ENCODE data around the gene FYN. TPM values are rescaled to one million over a fixed set of nuclear protein-coding genes. Genes with fewer than 3 reads are reported as not detected.

Gene FYN
- total RNA-seq, 4 donors from 2014 or later: 16.3 to 288 (median 52.2) TPM

DNA sequence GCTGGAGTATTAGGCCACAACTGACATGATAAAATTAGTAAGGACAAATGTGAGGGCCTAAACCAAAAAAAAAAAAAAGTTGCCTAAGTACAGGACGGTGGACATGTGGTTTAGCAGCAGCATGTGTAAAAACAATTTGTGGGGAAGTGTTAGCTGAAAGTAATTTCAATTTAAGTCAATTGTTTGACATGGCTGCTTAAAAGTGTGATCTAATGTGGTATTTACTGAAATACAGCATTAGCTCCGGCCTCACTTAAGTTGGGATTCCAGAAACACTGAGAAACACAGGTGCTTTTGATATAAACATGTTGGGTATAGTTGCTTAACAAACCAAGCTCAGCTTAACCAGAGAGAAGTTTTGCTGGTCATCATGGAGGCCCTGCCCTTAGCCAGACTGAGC lies 119.7 kb downstream of the FYN start:
- Histone ChIP-seq H3K9me3 (no peaks in the 10 kb centered on the region), H3K4me3 (no peak overlapping the region), H3K27me3 (no peaks in the 10 kb centered on the region), H3K27ac (peak overlapping the region; percentile 12 to 65 (median 36)), H3K36me3 (no peaks in the 10 kb centered on the region), H3K4me1 (peaks cover 0 to 23% (median 0%) of the 10 kb centered on the region in 4 donors)
- TF ChIP-seq POLR2A (IDR thresholded peaks at IDR 0.05): no peak
- peak in 1 of 3 donors; percentile 5 for TF ChIP-seq POLR2AphosphoS5 (IDR thresholded peaks at IDR 0.05)
- intact Hi-C loops (cut with DNase I; ENCODE audit: low total_unique reads): no loop called here
- 73 to 75% methylated on average over 2 of the region's 2 CpGs for WGBS, 2 donors (ENCODE audit: low coverage in 1 of 2)
- in situ Hi-C loops (cut with MboI; ENCODE audit: low pct_ligation_motif_present in 1 of 4, low pct_unique_long_range_greater_than_20kb in 1 of 4, low sequenced_read_pairs in 3 of 4): no loop called here
- no peak for DNase-seq

DNA sequence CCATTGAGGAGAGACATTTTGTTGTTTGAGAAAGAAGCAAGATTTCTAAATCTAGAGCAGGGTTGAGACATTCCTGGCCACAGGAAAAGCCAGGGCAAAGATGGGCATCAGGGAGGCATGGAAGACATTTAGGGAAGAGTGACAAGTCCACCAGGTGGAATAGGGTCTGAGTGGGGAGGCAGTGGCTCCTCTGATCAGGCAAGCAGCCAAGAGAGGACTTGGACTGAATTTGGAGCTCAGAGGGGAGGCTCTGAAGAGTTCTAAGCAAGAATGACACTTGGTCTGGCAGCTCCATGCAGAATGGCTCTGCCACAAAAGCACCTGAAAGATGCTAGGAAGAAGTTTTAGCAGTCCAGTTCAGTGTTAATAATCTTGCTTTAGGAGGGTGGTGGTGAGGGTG lies 120.8 kb downstream of the FYN start:
- Histone ChIP-seq H3K27me3 (peaks cover under 1% of the 10 kb centered on the region), H3K4me1 (peaks cover 0 to 27% (median 0%) of the 10 kb centered on the region in 4 donors), H3K9me3 (no peaks in the 10 kb centered on the region), H3K27ac (peak overlapping the region in 2 of 4 donors; percentile 15 to 65), H3K4me3 (no peak overlapping the region), H3K36me3 (no peaks in the 10 kb centered on the region)
- no peak for DNase-seq
- intact Hi-C loops (cut with DNase I; ENCODE audit: low total_unique reads): no loop called here
- TF ChIP-seq, protein P1, sequence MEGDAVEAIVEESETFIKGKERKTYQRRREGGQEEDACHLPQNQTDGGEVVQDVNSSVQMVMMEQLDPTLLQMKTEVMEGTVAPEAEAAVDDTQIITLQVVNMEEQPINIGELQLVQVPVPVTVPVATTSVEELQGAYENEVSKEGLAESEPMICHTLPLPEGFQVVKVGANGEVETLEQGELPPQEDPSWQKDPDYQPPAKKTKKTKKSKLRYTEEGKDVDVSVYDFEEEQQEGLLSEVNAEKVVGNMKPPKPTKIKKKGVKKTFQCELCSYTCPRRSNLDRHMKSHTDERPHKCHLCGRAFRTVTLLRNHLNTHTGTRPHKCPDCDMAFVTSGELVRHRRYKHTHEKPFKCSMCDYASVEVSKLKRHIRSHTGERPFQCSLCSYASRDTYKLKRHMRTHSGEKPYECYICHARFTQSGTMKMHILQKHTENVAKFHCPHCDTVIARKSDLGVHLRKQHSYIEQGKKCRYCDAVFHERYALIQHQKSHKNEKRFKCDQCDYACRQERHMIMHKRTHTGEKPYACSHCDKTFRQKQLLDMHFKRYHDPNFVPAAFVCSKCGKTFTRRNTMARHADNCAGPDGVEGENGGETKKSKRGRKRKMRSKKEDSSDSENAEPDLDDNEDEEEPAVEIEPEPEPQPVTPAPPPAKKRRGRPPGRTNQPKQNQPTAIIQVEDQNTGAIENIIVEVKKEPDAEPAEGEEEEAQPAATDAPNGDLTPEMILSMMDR (IDR thresholded peaks at IDR 0.05): no peak
- TF ChIP-seq POLR2AphosphoS5 (IDR thresholded peaks at IDR 0.05) (no peak), EP300 (IDR thresholded peaks at IDR 0.05; ENCODE audit: low read depth) (no peak), POLR2A (IDR thresholded peaks at IDR 0.05) (no peak)
- in situ Hi-C loops (cut with MboI; ENCODE audit: low pct_ligation_motif_present in 1 of 4, low pct_unique_long_range_greater_than_20kb in 1 of 4, low sequenced_read_pairs in 3 of 4): no loop called here

- DNase-seq: peak; percentile 33
- Histone ChIP-seq H3K27ac (peak overlapping the region; percentile 30 to 65 (median 36)), H3K27me3 (peaks cover 6% of the 10 kb centered on the region), H3K4me1 (peaks cover 0 to 32% (median 2%) of the 10 kb centered on the region in 4 donors), H3K4me3 (no peak overlapping the region), H3K9me3 (no peaks in the 10 kb centered on the region), H3K36me3 (no peaks in the 10 kb centered on the region)
- WGBS, 2 donors (ENCODE audit: low coverage in 1 of 2): 76 to 84% methylated on average over 5 to 6 of the region's 6 CpGs
- TF ChIP-seq, protein P1 (IDR thresholded peaks at IDR 0.05): no peak
- TF ChIP-seq EP300 (IDR thresholded peaks at IDR 0.05; ENCODE audit: low read depth) (peak; percentile 28), POLR2A (IDR thresholded peaks at IDR 0.05) (peak; percentile 14)
- in situ Hi-C loops (cut with MboI; ENCODE audit: low pct_ligation_motif_present in 1 of 4, low pct_unique_long_range_greater_than_20kb in 1 of 4, low sequenced_read_pairs in 3 of 4) (no loop called here), intact Hi-C loops (cut with DNase I; ENCODE audit: low total_unique reads) (no loop called here)
Observed at GRCh38 chr6:111750753-111751673, 122.2 kb downstream of the FYN start.

DNA sequence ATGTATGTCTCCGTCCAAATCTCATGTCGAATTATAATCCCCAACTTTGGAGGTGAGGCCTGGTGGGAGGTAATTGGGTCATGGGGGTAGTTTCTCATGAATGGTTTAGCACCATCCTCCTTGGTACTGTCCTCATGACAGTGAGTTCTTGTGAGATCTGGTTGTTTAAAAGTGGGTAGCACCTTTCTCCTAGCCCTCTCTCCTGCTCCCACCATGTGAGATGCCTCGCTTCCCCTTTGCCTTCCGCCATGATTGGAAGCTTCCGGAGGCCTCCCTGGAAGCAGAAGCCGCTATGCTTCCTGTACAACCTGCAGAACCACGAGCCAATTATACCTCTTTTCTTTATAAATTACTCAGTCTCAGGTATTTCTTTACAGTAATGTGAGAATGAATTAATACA lies 123.1 kb downstream of the FYN start:
- Histone ChIP-seq H3K27ac (peak overlapping the region; percentile 18 to 54 (median 31)), H3K4me1 (peaks cover 0 to 37% (median 2%) of the 10 kb centered on the region in 4 donors), H3K9me3 (no peaks in the 10 kb centered on the region), H3K36me3 (no peaks in the 10 kb centered on the region), H3K4me3 (no peak overlapping the region), H3K27me3 (peaks cover 6% of the 10 kb centered on the region)
- intact Hi-C loops (cut with DNase I; ENCODE audit: low total_unique reads) (no loop called here), in situ Hi-C loops (cut with MboI; ENCODE audit: low pct_ligation_motif_present in 1 of 4, low pct_unique_long_range_greater_than_20kb in 1 of 4, low sequenced_read_pairs in 3 of 4) (no loop called here)
- TF ChIP-seq POLR2A (IDR thresholded peaks at IDR 0.05) (no peak), EP300 (IDR thresholded peaks at IDR 0.05; ENCODE audit: low read depth) (no peak), POLR2AphosphoS5 (IDR thresholded peaks at IDR 0.05) (no peak)
- TF ChIP-seq, protein P1 (IDR thresholded peaks at IDR 0.05): no peak
- DNase-seq: no peak
- WGBS, 2 donors (ENCODE audit: low coverage in 1 of 2): 80 to 91% methylated on average over 4 to 7 of the region's 7 CpGs

Data from transverse colon (tissue), 4 donors.